Neuronal stem cell (in vitro differentiated cells): ENCODE measurements around the gene MEGF8.

Experiments
- DNase-seq: peaks from one replicate; pipeline ENCODE4 v3.0.0-alpha.2; 2013; ENCODE audit warnings: low spot score
- H2AFZ ChIP-seq: one replicate; pipeline ENCODE4 v1.6.1; 2013; ENCODE audit warnings: mild to moderate bottlenecking, low read length, inconsistent platforms
- H2AK5ac ChIP-seq: 2 replicates; pipeline ENCODE4 v1.6.1; 2013; ENCODE audit warnings: low read depth, mild to moderate bottlenecking, inconsistent platforms, low read length, moderate library complexity, mixed read lengths
- H2BK120ac ChIP-seq: 2 replicates; pipeline ENCODE4 v1.6.1; 2013; ENCODE audit warnings: low read depth, mild to moderate bottlenecking, inconsistent platforms, low read length, moderate library complexity, mixed read lengths
- H2BK12ac ChIP-seq: one replicate; pipeline ENCODE4 v1.6.1; 2013; ENCODE audit warnings: low read length, inconsistent platforms
- H2BK15ac ChIP-seq: 2 replicates; pipeline ENCODE4 v1.6.1; 2013; ENCODE audit warnings: mild to moderate bottlenecking, low read length, inconsistent platforms, mixed read lengths
- H2BK5ac ChIP-seq: one replicate; pipeline ENCODE4 v1.6.1; 2013; ENCODE audit warnings: inconsistent platforms, mild to moderate bottlenecking, low read length, moderate library complexity
- H3K14ac ChIP-seq: one replicate; pipeline ENCODE4 v1.6.1; 2013; ENCODE audit warnings: low read length, inconsistent platforms
- H3K18ac ChIP-seq: 2 replicates; pipeline ENCODE4 v1.6.1; 2013; ENCODE audit warnings: low read length, inconsistent platforms
- H3K23ac ChIP-seq: 2 replicates; pipeline ENCODE4 v1.6.1; 2013; ENCODE audit warnings: low read depth, mild to moderate bottlenecking, mixed read lengths, low read length, inconsistent platforms; ENCODE audit not compliant: poor library complexity
- H3K27ac ChIP-seq: replicated peaks from 3 replicates; pipeline ENCODE4 v1.5.1; 2013; ENCODE audit warnings: low read length, inconsistent platforms
- H3K27me3 ChIP-seq, 3 experiments: 2 replicates each; pipeline ENCODE4 v1.6.1; 2013; ENCODE audit warnings: low read length in 3 of 3, mild to moderate bottlenecking in 2 of 3, inconsistent platforms in 1 of 3, low read depth in 1 of 3, mixed read lengths in 1 of 3, moderate library complexity in 1 of 3; ENCODE audit not compliant: control insufficient read depth in 3 of 3, insufficient read depth in 3 of 3
- H3K36me3 ChIP-seq, 2 donors: replicated peaks in 1 of 2; 2 replicates each; pipeline ENCODE4 v1.6.1; 2013; ENCODE audit warnings: low read length in 2 of 2; ENCODE audit not compliant: control insufficient read depth in 2 of 2, insufficient read depth in 2 of 2
- H3K4ac ChIP-seq: 2 replicates; pipeline ENCODE4 v1.6.1; 2013; ENCODE audit warnings: inconsistent platforms, mild to moderate bottlenecking, low read length, moderate library complexity
- H3K4me1 ChIP-seq, 2 donors: 1 replicate in 1 of 2; 2 replicates in 1 of 2; pipeline ENCODE4 v1.6.1; 2013; ENCODE audit warnings: low read length in 2 of 2, low read depth in 1 of 2; ENCODE audit not compliant: control insufficient read depth in 2 of 2, insufficient read depth in 1 of 2
- H3K4me2 ChIP-seq: one replicate; pipeline ENCODE4 v1.6.1; 2013; ENCODE audit warnings: mild to moderate bottlenecking, low read length, inconsistent platforms; ENCODE audit not compliant: insufficient read depth, poor library complexity, severe bottlenecking
- H3K4me3 ChIP-seq, 2 donors: 2 replicates each; pipeline ENCODE4 v1.5.1; 2013; ENCODE audit warnings: low read length in 2 of 2, mild to moderate bottlenecking in 2 of 2, inconsistent platforms in 1 of 2, moderate library complexity in 1 of 2
- H3K79me1 ChIP-seq: one replicate; pipeline ENCODE4 v1.6.1; 2013; ENCODE audit warnings: low read depth, mild to moderate bottlenecking, inconsistent platforms, low read length, moderate library complexity
- H3K9ac ChIP-seq: one replicate; pipeline ENCODE4 v1.6.1; 2013; ENCODE audit warnings: mild to moderate bottlenecking, low read depth, low read length, inconsistent platforms; ENCODE audit not compliant: poor library complexity
- H3K9me3 ChIP-seq, 2 donors: replicated peaks in 1 of 2; 2 replicates each; pipeline versions ENCODE3 to v1.6.1; 2013; ENCODE audit warnings: low read length in 2 of 2, mild to moderate bottlenecking in 2 of 2, inconsistent platforms in 1 of 2, low read depth in 1 of 2, mixed read lengths in 1 of 2, moderate library complexity in 1 of 2; ENCODE audit not compliant: control insufficient read depth in 2 of 2, insufficient read depth in 1 of 2
- H4K8ac ChIP-seq: one replicate; pipeline ENCODE4 v1.6.1; 2013; ENCODE audit warnings: low read depth, mild to moderate bottlenecking, inconsistent platforms, low read length, moderate library complexity
- H4K91ac ChIP-seq: one replicate; pipeline ENCODE4 v1.6.1; 2013; ENCODE audit warnings: low read length, low read depth, mild to moderate bottlenecking, inconsistent platforms; ENCODE audit not compliant: poor library complexity
- WGBS, 2 donors: extraction: QIAGEN DNeasy Blood & Tissue Kit; methylation state at CpG; one replicate each; pipeline ENCODE4 v1.1.7; 2013; ENCODE audit warnings: missing lambda C conversion rate in 2 of 2, mixed read lengths in 1 of 2; ENCODE audit not compliant: insufficient read length in 2 of 2, insufficient replicate concordance in 1 of 2; ENCODE audit errors: extremely low coverage in 2 of 2; 5-methylcytosine and 5-hydroxymethylcytosine counted together

Gene MEGF8

GRCh38 chr19:42326969-42327368 lies 1.5 kb downstream of the MEGF8 start:
- Histone ChIP-seq H4K8ac (no peak overlapping the region), H3K9me3 (no peaks in the 10 kb centered on the region), H2AFZ (no peak overlapping the region), H3K36me3 (no peaks in the 10 kb centered on the region), H4K91ac (no peak overlapping the region), H3K4me3 (peak overlapping the region in 1 of 2 donors; percentile 95), H3K4me2 (no peak overlapping the region), H3K9ac (no peak overlapping the region), H3K27ac (no peak overlapping the region), H3K23ac (no peak overlapping the region), H3K4me1 (peaks cover 3 to 9% of the 10 kb centered on the region in 2 donors), H2BK120ac (no peak overlapping the region), H3K18ac (no peak overlapping the region), H2BK15ac (no peak overlapping the region), H2BK5ac (no peak overlapping the region), H3K27me3 (peaks cover 4 to 28% (median 12%) of the 10 kb centered on the region in 3 experiments), H3K4ac (no peak overlapping the region), H3K14ac (no peak overlapping the region), H2BK12ac (no peak overlapping the region), H2AK5ac (no peak overlapping the region), H3K79me1 (peaks cover 12% of the 10 kb centered on the region)
- DNase-seq = no peak

GRCh38 chr19:42327381-42327780 lies 1.9 kb downstream of the MEGF8 start:
- DNase-seq = no peak
- WGBS, 2 donors = no CpG with 5 or more reads among the region's 5 CpGs
- H4K91ac ChIP-seq = no peak overlapping the region
- no peak overlapping the region for H2BK120ac ChIP-seq
- H2AK5ac ChIP-seq = no peak overlapping the region
- no peak overlapping the region for H3K4me2 ChIP-seq
- H3K36me3 ChIP-seq = no peaks in the 10 kb centered on the region
- H3K14ac ChIP-seq = no peak overlapping the region
- no peak overlapping the region for H3K4ac ChIP-seq
- H2AFZ ChIP-seq = no peak overlapping the region
- peaks cover 4 to 23% (median 10%) of the 10 kb centered on the region in 3 experiments for H3K27me3 ChIP-seq
- H2BK5ac ChIP-seq = no peak overlapping the region
- H3K18ac ChIP-seq = no peak overlapping the region
- peaks cover 3 to 9% of the 10 kb centered on the region in 2 donors for H3K4me1 ChIP-seq
- no peak overlapping the region for H2BK15ac ChIP-seq
- H2BK12ac ChIP-seq = no peak overlapping the region
- peak overlapping the region in 1 of 2 donors; percentile 14 for H3K4me3 ChIP-seq
- no peak overlapping the region for H4K8ac ChIP-seq
- H3K9ac ChIP-seq = no peak overlapping the region
- no peak overlapping the region for H3K23ac ChIP-seq
- no peaks in the 10 kb centered on the region for H3K9me3 ChIP-seq
- H3K27ac ChIP-seq = no peak overlapping the region
- peaks cover 12% of the 10 kb centered on the region for H3K79me1 ChIP-seq

- Histone ChIP-seq H3K36me3 (peaks cover 0 to 2% of the 10 kb centered on the region in 2 donors), H2AK5ac (no peak overlapping the region), H3K27me3 (peaks cover 4 to 19% (median 10%) of the 10 kb centered on the region in 3 experiments), H3K4ac (no peak overlapping the region), H3K27ac (no peak overlapping the region), H3K14ac (no peak overlapping the region), H3K18ac (no peak overlapping the region), H3K9me3 (no peaks in the 10 kb centered on the region), H2BK15ac (no peak overlapping the region), H3K4me2 (no peak overlapping the region), H3K23ac (no peak overlapping the region), H4K8ac (no peak overlapping the region), H2AFZ (no peak overlapping the region), H3K4me3 (no peak overlapping the region), H3K9ac (no peak overlapping the region), H2BK5ac (no peak overlapping the region), H4K91ac (no peak overlapping the region), H3K79me1 (peaks cover 12% of the 10 kb centered on the region), H2BK120ac (no peak overlapping the region), H3K4me1 (peaks cover 3 to 9% of the 10 kb centered on the region in 2 donors), H2BK12ac (no peak overlapping the region)
- DNase-seq = no peak
- no CpG with 5 or more reads among the region's 1 CpG for WGBS, 2 donors
Measured at GRCh38 chr19:42328106-42328505, 2.7 kb downstream of the MEGF8 start.

DNA sequence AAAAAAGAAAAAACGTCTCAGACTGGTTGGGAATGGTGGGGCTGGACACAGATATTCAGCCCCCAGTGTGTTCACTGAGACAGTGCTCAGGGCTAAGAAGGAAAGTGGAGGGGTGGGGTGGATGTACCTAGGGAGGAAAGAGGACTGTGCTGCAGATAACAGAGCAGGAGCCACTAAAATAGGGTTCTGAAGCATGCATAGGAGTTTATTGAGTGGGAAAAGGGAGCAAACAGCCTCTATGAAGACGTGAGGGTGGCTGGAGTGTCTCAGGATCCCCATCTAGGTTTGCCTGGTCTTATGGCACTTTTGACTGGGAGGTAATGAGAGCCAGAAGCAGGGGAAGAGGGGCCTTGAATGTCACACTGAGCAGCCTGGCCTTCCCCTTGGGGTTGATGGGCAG lies 3.4 kb downstream of the MEGF8 start:
- Histone ChIP-seq H2AFZ (no peak overlapping the region), H3K23ac (no peak overlapping the region), H3K4me3 (no peak overlapping the region), H3K27me3 (peaks cover 0 to 12% (median 4%) of the 10 kb centered on the region in 3 experiments), H3K4me1 (peaks cover 3 to 9% of the 10 kb centered on the region in 2 donors), H3K18ac (no peak overlapping the region), H3K79me1 (peaks cover 16% of the 10 kb centered on the region), H3K9ac (no peak overlapping the region), H3K27ac (no peak overlapping the region), H2BK120ac (no peak overlapping the region), H4K8ac (no peak overlapping the region), H4K91ac (no peak overlapping the region), H3K4me2 (no peak overlapping the region), H3K9me3 (no peaks in the 10 kb centered on the region), H2BK5ac (no peak overlapping the region), H3K4ac (no peak overlapping the region), H2BK12ac (no peak overlapping the region), H3K14ac (no peak overlapping the region), H2BK15ac (no peak overlapping the region), H3K36me3 (peaks cover 0 to 6% of the 10 kb centered on the region in 2 donors), H2AK5ac (no peak overlapping the region)
- no peak for DNase-seq
- WGBS, 2 donors = no CpG with 5 or more reads among the region's 2 CpGs
